ENCODE results near the gene BMP8A.
"Not testable (repeated sequence)": the region's sequence is repeated elsewhere in the genome, so short reads cannot be mapped to it uniquely, and the experiment has no call there.

Gene BMP8A

GRCh38 chr1:39522221-39522620, 30.8 kb downstream of the BMP8A start:
- FAIRE-seq; DNase-seq (ENCODE audit: insufficient read length, low spot score): not testable (repeated sequence)

GRCh38 chr1:39522661-39523567, 31.5 kb downstream of the BMP8A start:
- DNase-seq (ENCODE audit: insufficient read length, low spot score) = no peak
- TF ChIP-seq POLR2A (IDR thresholded peaks at IDR 0.05; ENCODE audit: low read depth, low read length) (no peak), PAX5 (IDR thresholded peaks at IDR 0.05; ENCODE audit: insufficient read depth, low read length, severe bottlenecking) (no peak), POU2F2 (IDR thresholded peaks at IDR 0.05; ENCODE audit: low read depth, low read length) (no peak), TAF1 (IDR thresholded peaks at IDR 0.05; ENCODE audit: low read depth, low read length) (no peak), POLR2AphosphoS5 (IDR thresholded peaks at IDR 0.05; ENCODE audit: low read depth, low read length) (no peak), SPI1 (IDR thresholded peaks at IDR 0.05; ENCODE audit: low read depth, low read length) (no peak)

GRCh38 chr1:39524171-39524570, 32.7 kb downstream of the BMP8A start:
- TF ChIP-seq POU2F2 (IDR thresholded peaks at IDR 0.05; ENCODE audit: low read depth, low read length) = no peak
- TF ChIP-seq PAX5 (IDR thresholded peaks at IDR 0.05; ENCODE audit: insufficient read depth, low read length, severe bottlenecking) = no peak
- TF ChIP-seq SPI1 (IDR thresholded peaks at IDR 0.05; ENCODE audit: low read depth, low read length) = no peak
- TF ChIP-seq POLR2AphosphoS5 (IDR thresholded peaks at IDR 0.05; ENCODE audit: low read depth, low read length) = no peak
- no peak for TF ChIP-seq TAF1 (IDR thresholded peaks at IDR 0.05; ENCODE audit: low read depth, low read length)
- no peak for TF ChIP-seq POLR2A (IDR thresholded peaks at IDR 0.05; ENCODE audit: low read depth, low read length)
- no peak for FAIRE-seq
- no peak for DNase-seq (ENCODE audit: insufficient read length, low spot score)

More at GRCh38 chr1:39522661-39523567, 31.5 kb downstream of the BMP8A start:
- no peak for FAIRE-seq

GRCh38 chr1:39524591-39525365, 33.3 kb downstream of the BMP8A start:
- TF ChIP-seq POLR2AphosphoS5 (IDR thresholded peaks at IDR 0.05; ENCODE audit: low read depth, low read length) = no peak
- no peak for TF ChIP-seq TAF1 (IDR thresholded peaks at IDR 0.05; ENCODE audit: low read depth, low read length)
- no peak for TF ChIP-seq POLR2A (IDR thresholded peaks at IDR 0.05; ENCODE audit: low read depth, low read length)
- TF ChIP-seq SPI1 (IDR thresholded peaks at IDR 0.05; ENCODE audit: low read depth, low read length) = no peak
- TF ChIP-seq PAX5 (IDR thresholded peaks at IDR 0.05; ENCODE audit: insufficient read depth, low read length, severe bottlenecking) = no peak
- TF ChIP-seq POU2F2 (IDR thresholded peaks at IDR 0.05; ENCODE audit: low read depth, low read length) = no peak
- DNase-seq (ENCODE audit: insufficient read length, low spot score) (no peak), FAIRE-seq (no peak)

GRCh38 chr1:39525366-39526165, 34.1 kb downstream of the BMP8A start:
- FAIRE-seq (peak; percentile 90), DNase-seq (ENCODE audit: insufficient read length, low spot score) (peak; percentile 76)
- TF ChIP-seq SPI1 (IDR thresholded peaks at IDR 0.05; ENCODE audit: low read depth, low read length) (0 out of 2 replicates have a peak, but pooled peaks have one; percentile 24), POLR2AphosphoS5 (IDR thresholded peaks at IDR 0.05; ENCODE audit: low read depth, low read length) (no peak)

- no peak for FAIRE-seq
- DNase-seq (ENCODE audit: insufficient read length, low spot score) = no peak
- TF ChIP-seq TAF1 (IDR thresholded peaks at IDR 0.05; ENCODE audit: low read depth, low read length) (no peak), SPI1 (IDR thresholded peaks at IDR 0.05; ENCODE audit: low read depth, low read length) (no peak), POU2F2 (IDR thresholded peaks at IDR 0.05; ENCODE audit: low read depth, low read length) (no peak), POLR2A (IDR thresholded peaks at IDR 0.05; ENCODE audit: low read depth, low read length) (no peak), POLR2AphosphoS5 (IDR thresholded peaks at IDR 0.05; ENCODE audit: low read depth, low read length) (no peak)
These were observed 35.2 kb downstream of the BMP8A start for GRCh38 chr1:39526466-39527189.

- FAIRE-seq; DNase-seq (ENCODE audit: insufficient read length, low spot score): not testable (repeated sequence)
These were observed 35.7 kb downstream of the BMP8A start for GRCh38 chr1:39527190-39527579.

GRCh38 chr1:39528082-39528481, 36.6 kb downstream of the BMP8A start:
- no peak for DNase-seq (ENCODE audit: insufficient read length, low spot score)
- FAIRE-seq = no peak
- TF ChIP-seq SPI1 (IDR thresholded peaks at IDR 0.05; ENCODE audit: low read depth, low read length) (no peak), PAX5 (IDR thresholded peaks at IDR 0.05; ENCODE audit: insufficient read depth, low read length, severe bottlenecking) (no peak), POLR2A (IDR thresholded peaks at IDR 0.05; ENCODE audit: low read depth, low read length) (no peak), POU2F2 (IDR thresholded peaks at IDR 0.05; ENCODE audit: low read depth, low read length) (no peak), POLR2AphosphoS5 (IDR thresholded peaks at IDR 0.05; ENCODE audit: low read depth, low read length) (no peak), TAF1 (IDR thresholded peaks at IDR 0.05; ENCODE audit: low read depth, low read length) (no peak)

GRCh38 chr1:39529901-39530535, 38.6 kb downstream of the BMP8A start:
- no peak for TF ChIP-seq TAF1 (IDR thresholded peaks at IDR 0.05; ENCODE audit: low read depth, low read length)
- TF ChIP-seq POU2F2 (IDR thresholded peaks at IDR 0.05; ENCODE audit: low read depth, low read length) = no peak
- TF ChIP-seq SPI1 (IDR thresholded peaks at IDR 0.05; ENCODE audit: low read depth, low read length) = no peak
- TF ChIP-seq POLR2AphosphoS5 (IDR thresholded peaks at IDR 0.05; ENCODE audit: low read depth, low read length) = no peak
- TF ChIP-seq PAX5 (IDR thresholded peaks at IDR 0.05; ENCODE audit: insufficient read depth, low read length, severe bottlenecking) = no peak
- no peak for TF ChIP-seq POLR2A (IDR thresholded peaks at IDR 0.05; ENCODE audit: low read depth, low read length)
- FAIRE-seq (no peak), DNase-seq (ENCODE audit: insufficient read length, low spot score) (no peak)
